EL (cell line): Measurements from ENCODE around the gene ODC1.

Experiments
- DNase-seq: peaks from one replicate; pipeline ENCODE4 v3.0.0-alpha.2; 2016

Gene ODC1

DNA sequence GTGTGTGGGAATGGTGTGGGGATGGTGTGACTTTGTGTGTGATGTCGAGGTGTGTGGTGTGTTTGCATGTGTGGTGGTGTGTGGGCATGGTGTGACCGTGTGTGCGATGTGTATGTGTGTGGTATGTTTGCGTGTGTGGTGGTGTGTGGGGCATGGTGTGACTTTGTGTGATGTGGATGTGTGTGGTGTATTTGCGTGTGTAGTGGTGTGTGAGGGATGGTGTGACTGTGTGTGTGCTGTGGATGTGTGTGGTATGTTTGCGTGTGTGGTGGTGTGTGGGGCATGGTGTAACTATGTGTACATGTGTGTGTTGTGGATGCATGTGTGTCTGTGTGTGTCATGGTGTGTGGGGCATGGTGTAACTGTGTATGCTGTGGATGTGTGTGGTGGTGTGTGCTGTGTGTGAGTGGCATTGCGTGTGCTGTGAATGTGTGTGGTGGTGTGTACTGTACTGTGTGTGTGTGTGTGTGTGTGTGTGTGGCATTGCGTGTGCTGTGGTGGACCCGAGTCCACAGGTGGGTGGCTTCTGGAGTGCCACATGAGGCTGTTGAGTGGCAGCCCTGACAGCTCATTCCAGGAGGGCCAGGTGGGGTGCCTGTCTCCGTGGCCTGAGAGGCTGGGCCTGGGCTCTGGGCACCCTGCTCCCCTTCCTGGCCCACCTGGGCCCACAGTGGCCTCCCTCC is 14.7 kb downstream of the ODC1 start:
- DNase-seq: no peak

DNA sequence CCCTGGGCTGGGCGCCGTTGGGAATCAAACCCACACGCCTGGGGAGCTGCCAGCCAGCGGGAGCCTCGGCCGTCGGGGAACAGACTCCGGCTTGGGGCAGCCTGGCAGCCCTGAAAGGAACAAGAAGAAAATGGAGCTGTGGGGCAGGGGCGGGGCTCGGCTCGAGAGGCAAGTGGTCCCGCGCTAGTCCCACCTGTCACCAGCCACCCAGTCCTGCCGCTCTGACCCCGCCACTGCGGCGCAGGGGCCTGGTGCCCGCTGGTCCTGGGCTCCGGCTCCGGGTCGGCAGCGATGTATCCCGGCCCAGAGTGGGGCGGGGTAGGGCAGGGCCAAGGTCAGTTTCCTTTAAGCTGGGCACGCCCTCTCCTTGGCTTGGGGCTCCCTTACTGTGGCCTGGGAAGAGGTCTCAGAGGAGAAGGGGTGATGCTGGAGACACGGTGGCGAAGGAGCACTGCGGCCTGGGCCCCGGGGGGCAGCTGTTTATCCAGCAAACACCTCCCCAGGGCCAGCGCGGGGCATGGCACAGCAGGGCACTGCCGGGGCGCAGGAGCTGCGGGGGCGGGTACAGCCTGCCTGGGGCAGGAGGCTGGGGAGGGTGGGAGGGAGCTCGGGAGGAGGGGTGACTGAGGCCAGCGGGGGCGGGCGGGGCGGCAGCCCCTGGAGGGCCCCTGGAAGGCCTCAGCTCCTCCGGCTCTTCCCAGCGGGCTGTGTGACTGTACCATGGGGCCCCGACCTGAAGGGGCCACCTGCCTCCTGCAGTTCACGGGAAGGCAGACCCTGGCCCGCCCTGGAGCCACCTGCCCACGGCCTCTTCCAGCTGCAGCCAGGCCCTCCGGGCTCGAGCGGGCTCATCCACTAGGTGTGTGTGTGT is 15.6 kb downstream of the ODC1 start:
- peak; percentile 29 for DNase-seq

DNA sequence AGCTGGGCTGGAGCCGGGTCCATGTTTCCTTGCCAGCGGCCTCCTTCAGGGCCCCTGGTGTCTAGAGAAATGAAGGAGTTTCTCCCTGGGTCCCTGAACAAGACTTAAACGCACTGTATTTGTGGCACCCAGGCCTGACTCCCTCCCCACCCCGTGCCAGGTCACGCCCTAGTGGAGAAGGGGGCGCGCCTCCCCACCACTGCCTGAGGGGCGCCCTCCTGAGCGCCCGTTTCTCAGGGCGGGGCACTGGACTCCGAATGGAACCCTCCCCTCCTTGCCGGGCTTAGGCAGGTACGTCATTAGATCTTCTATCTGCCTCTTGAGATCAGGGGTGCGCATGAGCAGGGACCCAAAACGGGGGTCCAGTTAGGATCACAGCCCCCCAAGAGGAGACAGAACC is 16.3 kb downstream of the ODC1 start:
- DNase-seq: no peak

GRCh38 chr2:10430886-10431622 is 17.1 kb downstream of the ODC1 start:
- no peak for DNase-seq

DNA sequence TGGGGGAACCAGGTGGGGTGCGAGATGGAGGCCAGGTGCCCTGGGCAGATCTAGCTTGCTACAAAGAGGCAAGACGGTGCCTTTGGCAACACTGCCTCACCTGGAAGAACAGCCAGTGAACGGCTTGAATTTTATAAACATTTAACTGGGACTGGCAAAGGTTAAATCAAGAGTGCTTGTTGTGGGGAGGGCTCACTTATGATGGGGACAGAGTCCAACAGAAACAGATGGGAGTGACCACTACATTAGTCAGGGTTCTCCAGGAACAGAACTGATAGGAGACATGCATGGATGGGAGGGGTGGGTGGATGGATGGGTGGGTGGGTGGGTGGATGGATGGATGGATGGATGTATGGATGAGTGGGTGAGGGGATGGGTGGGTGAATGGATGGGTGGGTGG is 19.2 kb downstream of the ODC1 start:
- no peak for DNase-seq

- no peak for DNase-seq
These were observed 19.8 kb downstream of the ODC1 start for GRCh38 chr2:10428355-10428754.

GRCh38 chr2:10427618-10427949 is 20.5 kb downstream of the ODC1 start:
- no peak for DNase-seq

GRCh38 chr2:10426726-10427617 is 21.2 kb downstream of the ODC1 start:
- no peak for DNase-seq

DNA sequence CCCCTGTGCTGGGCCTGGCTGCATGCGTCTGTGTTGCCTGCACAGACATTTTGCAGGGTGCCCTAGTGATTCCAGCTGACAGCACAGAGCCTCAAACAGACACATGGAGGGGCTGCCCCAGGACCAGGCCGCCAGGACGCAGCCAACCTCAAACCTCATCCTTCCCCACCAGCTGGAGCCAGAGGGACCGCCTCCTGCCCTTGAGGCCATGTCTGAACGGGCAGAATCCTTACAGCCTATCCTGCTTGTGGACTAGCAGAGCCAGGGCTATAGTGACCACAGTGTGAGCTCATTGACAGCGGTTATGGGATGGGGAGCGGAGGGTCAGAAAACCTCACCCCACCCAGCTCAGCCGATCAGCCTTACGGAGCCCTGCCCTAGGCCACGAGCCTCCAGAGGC is 22.4 kb downstream of the ODC1 start:
- no peak for DNase-seq

DNA sequence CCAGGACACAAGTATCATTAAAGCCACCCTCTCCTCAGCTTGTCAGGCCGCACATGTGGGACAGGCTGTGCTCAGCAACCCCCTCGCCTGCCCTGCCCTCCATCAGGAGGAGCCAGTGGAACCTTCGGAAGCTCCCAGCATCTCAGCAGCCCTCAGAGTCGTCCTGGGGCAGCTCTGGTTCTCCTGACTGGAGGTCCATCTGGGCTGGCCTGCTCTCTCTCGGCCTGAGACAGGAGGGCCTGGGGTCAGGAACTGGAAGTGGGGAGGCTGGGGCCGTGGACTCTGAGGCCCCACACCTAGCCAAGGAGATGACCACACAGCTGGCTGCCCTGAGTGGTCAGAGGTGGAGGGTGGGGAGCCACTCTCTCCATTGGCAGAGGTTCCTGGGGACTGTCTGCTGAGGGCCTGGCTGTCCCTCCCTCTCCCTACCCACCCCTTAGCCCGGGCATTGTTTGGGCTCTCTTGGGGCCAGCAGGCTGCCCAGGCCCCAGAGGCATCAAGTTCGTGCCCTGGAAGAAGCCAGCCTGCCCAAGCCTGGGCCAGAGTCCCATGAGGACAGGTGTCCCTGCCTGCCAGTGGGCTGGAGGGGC is 23.1 kb downstream of the ODC1 start:
- no peak for DNase-seq

GRCh38 chr2:10424051-10424450 is 24.1 kb downstream of the ODC1 start:
- DNase-seq: peak; percentile 76

GRCh38 chr2:10423400-10423774 is 24.7 kb downstream of the ODC1 start:
- no peak for DNase-seq

- DNase-seq: no peak
These were observed 25.3 kb downstream of the ODC1 start for GRCh38 chr2:10422732-10423399.

GRCh38 chr2:10422251-10422650 is 25.9 kb downstream of the ODC1 start:
- no peak for DNase-seq

- DNase-seq: no peak
These were observed 28.4 kb downstream of the ODC1 start for GRCh38 chr2:10419553-10420257.

- no peak for DNase-seq
These were observed 30.4 kb downstream of the ODC1 start for GRCh38 chr2:10417551-10418335.

DNA sequence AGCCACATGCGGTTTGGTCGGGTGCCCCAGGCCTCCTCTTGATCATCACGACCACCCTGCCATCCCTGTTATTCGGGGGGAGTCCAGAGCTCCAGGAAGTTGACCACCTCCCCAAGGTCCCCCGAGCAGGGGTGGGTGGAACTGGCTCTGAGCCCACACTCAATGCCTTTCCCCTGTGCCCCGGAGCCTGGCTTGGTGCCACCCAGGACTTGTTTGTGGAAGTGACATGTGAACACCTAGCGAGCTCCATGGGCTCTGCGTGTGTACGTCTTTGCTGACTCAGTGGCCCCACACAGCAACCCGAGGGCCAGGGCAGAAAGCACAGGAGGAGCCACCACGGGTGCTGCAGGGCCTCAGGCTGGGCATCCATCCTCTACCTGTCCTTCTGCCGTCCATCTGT is 32.5 kb downstream of the ODC1 start:
- no peak for DNase-seq

DNA sequence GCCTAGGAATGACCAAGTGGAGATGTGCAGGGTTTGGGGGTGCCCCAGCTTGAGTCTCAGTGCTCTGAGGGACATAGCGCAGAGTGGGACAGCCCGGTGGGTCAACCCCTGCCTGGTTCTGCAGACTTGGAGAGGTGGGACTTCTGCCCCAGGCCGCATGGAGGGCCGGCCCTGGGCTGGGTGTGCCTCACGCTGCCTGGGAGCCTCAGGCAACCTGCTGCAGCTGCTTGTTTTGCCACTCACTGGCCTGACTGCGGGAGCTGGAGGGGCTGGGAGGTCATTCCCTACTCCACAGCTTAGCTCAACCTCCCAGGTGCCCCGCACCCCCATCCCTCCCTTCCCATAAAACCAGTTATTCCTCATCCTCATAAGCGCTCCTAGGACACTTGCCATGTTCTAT is 33.1 kb downstream of the ODC1 start:
- DNase-seq: no peak

DNA sequence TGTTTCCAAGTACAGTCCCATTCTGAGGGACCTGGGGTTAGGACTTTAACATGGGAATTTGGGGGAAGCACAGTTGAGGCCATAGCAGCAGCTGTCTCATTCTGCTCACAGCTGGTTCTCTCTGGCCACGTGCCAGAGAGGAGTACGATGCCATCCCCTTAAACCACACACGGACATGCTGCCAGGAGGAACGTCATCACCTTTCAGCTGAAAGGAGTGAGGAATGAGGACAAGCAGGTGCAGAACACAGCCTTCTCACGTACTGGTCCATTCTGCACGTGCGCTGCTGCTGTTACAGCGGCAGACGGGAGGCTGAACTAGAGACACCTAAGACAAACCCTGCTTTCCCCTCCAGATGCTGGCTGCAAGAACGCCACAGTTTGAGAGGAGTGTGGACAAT is 33.5 kb downstream of the ODC1 start:
- DNase-seq: peak; percentile 9

DNA sequence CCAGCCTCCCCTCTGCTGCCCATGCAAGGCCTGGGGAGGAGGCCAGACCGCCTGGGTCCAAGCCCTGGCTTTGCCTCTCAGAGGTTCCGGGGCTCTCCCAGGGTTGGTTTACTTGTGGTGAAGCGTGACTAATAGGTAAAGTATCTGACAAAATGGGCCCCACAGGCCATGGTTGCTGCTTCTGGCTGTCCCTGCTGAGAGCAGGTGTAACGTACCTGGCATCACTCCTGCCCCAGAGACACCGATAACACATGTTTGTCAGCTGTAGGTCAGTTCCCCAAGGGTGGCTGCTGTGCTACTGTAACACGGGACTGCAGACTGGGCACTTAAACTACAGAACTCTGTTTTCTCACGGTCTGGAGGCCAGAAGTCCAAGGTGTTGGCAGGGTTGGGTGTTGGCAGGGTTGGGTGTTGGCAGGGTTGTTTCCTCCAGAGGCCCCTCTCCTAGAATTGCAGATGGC is 34.1 kb downstream of the ODC1 start:
- peak; percentile 66 for DNase-seq
